K562 (cell line): ENCODE data around the gene KAT6B. TPM values are rescaled to one million over a fixed set of nuclear protein-coding genes. Genes with fewer than 3 reads are reported as not detected.

Experiments used
- CHD7 ChIP-seq: fragments of 200-600 bp; sonication (generic); IDR thresholded peaks from one replicate; pipeline ENCODE4 v1.6.1; 2012; ENCODE audit warnings: mild to moderate bottlenecking, low read depth, low read length, inconsistent platforms
- ELF4 ChIP-seq: fragments of 450-650 bp; formaldehyde crosslinking; IDR thresholded peaks from 2 replicates; pipeline ENCODE4 v1.4.0; 2022; ENCODE audit warnings: missing genetic modification characterization
- POLR2H ChIP-seq: IDR thresholded peaks from 2 replicates; pipeline ENCODE4 v1.6.1; 2016; ENCODE audit warnings: missing genetic modification characterization, low read depth, mild to moderate bottlenecking, control low read depth, missing compliant biosample characterization, moderate library complexity
- ZBTB33 ChIP-seq: sonication (generic); formaldehyde crosslinking; IDR thresholded peaks from 2 replicates; pipeline ENCODE4 v1.8.1; 2023; ENCODE audit warnings: mild to moderate bottlenecking, missing genetic modification reagents
- ZNF408 ChIP-seq: fragments of 250-450 bp; sonication (Bioruptor Pico); IDR thresholded peaks from 2 replicates; pipeline ENCODE4 v1.4.0; 2020; ENCODE audit warnings: low read depth, mild to moderate bottlenecking, moderate library complexity
- ZNF444 ChIP-seq: fragments of 250-450 bp; sonication (Bioruptor Pico); IDR thresholded peaks from 2 replicates; pipeline ENCODE4 v1.4.0; 2020; ENCODE audit warnings: mild to moderate bottlenecking, moderate library complexity
- ZNF592 ChIP-seq: fragments of 450-650 bp; IDR thresholded peaks from 2 replicates; pipeline ENCODE4 v1.6.1; 2017; ENCODE audit warnings: antibody characterized with exemption, mild to moderate bottlenecking
- polyA plus RNA-seq, 8 experiments: library from polyadenylated mRNA; depleted of rRNA in 4 of 8; stranded (reverse) in 5 of 8; unstranded in 3 of 8; fragments of >200 nt; fragmentation: Nextera tagmentation in 2 of 8; fragmentation: Illumina TruSeq in 1 of 8; extraction: Ambion mirVana in 2 of 8; extraction: Trizol in 1 of 8; gene quantifications; 2 replicates each; pipeline versions ENCODE4 v1.2.1 to v1.2.3, GENCODE V29; 2011 to 2014; ENCODE audit warnings: inconsistent platforms in 1 of 8, missing spikeins in 1 of 8
- total RNA-seq, 7 experiments: library from RNA; depleted of rRNA in 6 of 7; stranded (reverse); fragments of >200 nt in 6 of 7; fragmentation: Illumina TruSeq in 2 of 7; extraction: Trizol in 2 of 7; gene quantifications; 2 replicates each; pipeline versions ENCODE4 v1.2.1 to v1.2.3, GENCODE V29; 2011 to 2021; ENCODE audit warnings: low replicate concordance in 1 of 7

The KAT6B gene
- total and polyA plus RNA-seq, 9 of the 15 experiments (the other 6 are each of a cell fraction or from before 2014, with no cell fraction given) = 1.4 to 9.2 (median 6.8) TPM

GRCh38 chr10:75042292-75042974 lies 216.0 kb downstream of the KAT6B start (continued):
- TF ChIP-seq CHD7 = no peak
- TF ChIP-seq POLR2H = no peak
- no peak for TF ChIP-seq ZBTB33 (CRISPR knock-in tag)
- no peak for TF ChIP-seq ZNF408 (CRISPR knock-in tag)
- no peak for TF ChIP-seq ELF4
- no peak for TF ChIP-seq ZNF592
- no peak for TF ChIP-seq ZNF444
